K562 (cell line): Measurements from ENCODE around the gene FERD3L.

Experiments
- EZH2 ChIP-seq: IDR thresholded peaks from 2 replicates; pipeline ENCODE4 v1.6.1; 2012; ENCODE audit warnings: low read depth, mild to moderate bottlenecking, inconsistent platforms, low read length, borderline replicate concordance
- GATAD2A ChIP-seq: fragments of 450-650 bp; IDR thresholded peaks from 2 replicates; pipeline ENCODE4 v1.6.1; 2017
- GTF2F1 ChIP-seq: IDR thresholded peaks from 2 replicates; pipeline ENCODE4 v1.6.1; 2011; ENCODE audit warnings: low read depth, low read length, improper control_type of control experiment
- HMG20A ChIP-seq: fragments of 450-650 bp; formaldehyde crosslinking; conservative IDR thresholded peaks from 2 replicates; pipeline ENCODE4 v1.4.0; 2020; ENCODE audit warnings: mild to moderate bottlenecking, mixed read lengths
- MYBL2 ChIP-seq, 2 experiments: fragments of 450-650 bp in 1 of 2; sonication (generic) in 1 of 2; formaldehyde crosslinking in 1 of 2; IDR thresholded peaks; 2 replicates each; pipeline versions ENCODE4 v1.6.1 to v1.8.1; 2017 to 2022; ENCODE audit warnings: borderline replicate concordance in 1 of 2, inconsistent platforms in 1 of 2, low read depth in 1 of 2, mild to moderate bottlenecking in 1 of 2, missing genetic modification reagents in 1 of 2, moderate library complexity in 1 of 2
- MYNN ChIP-seq, 2 experiments: sonication (generic); formaldehyde crosslinking in 1 of 2; IDR thresholded peaks; 2 replicates each; pipeline versions ENCODE4 v1.5.0 to v1.6.1; 2016 to 2020; ENCODE audit warnings: antibody characterized with exemption in 1 of 2, missing genetic modification reagents in 1 of 2
- SP1 ChIP-seq: sonication (generic); formaldehyde crosslinking; IDR thresholded peaks from 2 replicates; pipeline ENCODE4 v1.8.1; 2022; ENCODE audit warnings: mild to moderate bottlenecking, missing genetic modification reagents
- TF ChIP-seq, protein P1 (sequence below): fragments of 250-450 bp; sonication (Bioruptor Pico); IDR thresholded peaks from 2 replicates; pipeline ENCODE4 v1.8.0; 2021; ENCODE audit warnings: moderate library complexity, mild to moderate bottlenecking, inconsistent platforms
- TF ChIP-seq, protein P2 (sequence below), 3 experiments: IDR thresholded peaks in 2 of 3; conservative IDR thresholded peaks in 1 of 3; 2 replicates each; pipeline ENCODE4 v1.5.1; 2011 to 2012; ENCODE audit warnings: low read length in 3 of 3, mild to moderate bottlenecking in 3 of 3, control low read depth in 2 of 3, improper control_type of control experiment in 1 of 3, inconsistent platforms in 1 of 3, low read depth in 1 of 3, mixed read lengths in 1 of 3, moderate library complexity in 1 of 3; ENCODE audit not compliant: insufficient read depth in 2 of 3
- TF ChIP-seq, protein P3 (sequence below): sonication (generic); formaldehyde crosslinking; IDR thresholded peaks from 2 replicates; pipeline ENCODE4 v1.9.0; 2022; ENCODE audit warnings: mild to moderate bottlenecking, missing genetic modification reagents

DNA sequence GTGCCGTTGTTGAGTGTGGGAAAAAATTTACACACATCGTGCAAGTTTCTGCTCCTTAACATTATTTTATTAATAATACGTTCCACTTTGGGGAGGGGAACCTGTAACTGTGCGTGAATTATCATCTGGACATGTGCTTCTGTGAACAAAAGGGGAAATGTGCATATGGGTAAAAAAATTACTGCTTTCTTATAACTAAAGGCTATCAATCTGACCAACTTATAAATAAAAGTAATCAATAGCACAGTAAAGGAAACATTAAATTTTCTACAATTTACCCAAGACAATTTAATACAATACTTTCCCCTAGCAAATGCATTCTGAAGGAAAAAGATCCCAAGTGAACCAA is 32.2 kb downstream of the FERD3L start:
- TF ChIP-seq, protein P1, sequence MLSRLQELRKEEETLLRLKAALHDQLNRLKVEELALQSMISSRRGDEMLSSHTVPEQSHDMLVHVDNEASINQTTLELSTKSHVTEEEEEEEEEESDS: no peak
- TF ChIP-seq HMG20A (CRISPR knock-in tag) (no peak), EZH2 (no peak), GTF2F1 (no peak), MYNN (IDR thresholded peaks at IDR 0.05) (no peak), MYNN (CRISPR knock-in tag; IDR thresholded peaks at IDR 0.05) (no peak), GATAD2A (no peak), SP1 (CRISPR knock-in tag) (no peak), MYBL2 (IDR thresholded peaks at IDR 0.05; ENCODE audit: low read depth) (no peak), MYBL2 (CRISPR knock-in tag; IDR thresholded peaks at IDR 0.05; ENCODE audit: borderline replicate concordance) (no peak)
- TF ChIP-seq, protein P2, sequence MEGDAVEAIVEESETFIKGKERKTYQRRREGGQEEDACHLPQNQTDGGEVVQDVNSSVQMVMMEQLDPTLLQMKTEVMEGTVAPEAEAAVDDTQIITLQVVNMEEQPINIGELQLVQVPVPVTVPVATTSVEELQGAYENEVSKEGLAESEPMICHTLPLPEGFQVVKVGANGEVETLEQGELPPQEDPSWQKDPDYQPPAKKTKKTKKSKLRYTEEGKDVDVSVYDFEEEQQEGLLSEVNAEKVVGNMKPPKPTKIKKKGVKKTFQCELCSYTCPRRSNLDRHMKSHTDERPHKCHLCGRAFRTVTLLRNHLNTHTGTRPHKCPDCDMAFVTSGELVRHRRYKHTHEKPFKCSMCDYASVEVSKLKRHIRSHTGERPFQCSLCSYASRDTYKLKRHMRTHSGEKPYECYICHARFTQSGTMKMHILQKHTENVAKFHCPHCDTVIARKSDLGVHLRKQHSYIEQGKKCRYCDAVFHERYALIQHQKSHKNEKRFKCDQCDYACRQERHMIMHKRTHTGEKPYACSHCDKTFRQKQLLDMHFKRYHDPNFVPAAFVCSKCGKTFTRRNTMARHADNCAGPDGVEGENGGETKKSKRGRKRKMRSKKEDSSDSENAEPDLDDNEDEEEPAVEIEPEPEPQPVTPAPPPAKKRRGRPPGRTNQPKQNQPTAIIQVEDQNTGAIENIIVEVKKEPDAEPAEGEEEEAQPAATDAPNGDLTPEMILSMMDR (IDR thresholded peaks at IDR 0.05 in 2 of 3, conservative IDR thresholded peaks at IDR 0.05 in 1 of 3; ENCODE audit: insufficient read depth in 2 of 3, low read depth in 1 of 3, low read length in 3 of 3): no peak
- TF ChIP-seq, protein P3, sequence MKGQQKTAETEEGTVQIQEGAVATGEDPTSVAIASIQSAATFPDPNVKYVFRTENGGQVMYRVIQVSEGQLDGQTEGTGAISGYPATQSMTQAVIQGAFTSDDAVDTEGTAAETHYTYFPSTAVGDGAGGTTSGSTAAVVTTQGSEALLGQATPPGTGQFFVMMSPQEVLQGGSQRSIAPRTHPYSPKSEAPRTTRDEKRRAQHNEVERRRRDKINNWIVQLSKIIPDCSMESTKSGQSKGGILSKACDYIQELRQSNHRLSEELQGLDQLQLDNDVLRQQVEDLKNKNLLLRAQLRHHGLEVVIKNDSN (CRISPR knock-in tag): no peak
